MM.1S (cell line): ENCODE measurements around the gene SMAD7.
A peak's percentile ranks its signal among the peaks of the same experiment; 100 is the strongest.

Experiments
- EZH2 ChIP-seq: fragments of 300-600 bp; sonication (generic); optimal IDR thresholded peaks from 2 replicates; pipeline ENCODE3; 2017; ENCODE audit warnings: low read depth, mild to moderate bottlenecking, antibody characterized with exemption, low read length, mixed read lengths
- EZH2phosphoT487 ChIP-seq: fragments of 300-600 bp; sonication (generic); IDR thresholded peaks from 2 replicates; pipeline ENCODE4 v1.6.1; 2018; ENCODE audit warnings: antibody characterized with exemption, low read length
- TF ChIP-seq, protein P1 (sequence below): fragments of 300-600 bp; sonication (generic); IDR thresholded peaks from 2 replicates; pipeline ENCODE4 v1.5.1; 2016; ENCODE audit warnings: antibody characterized with exemption, low read length, mixed read lengths

DNA sequence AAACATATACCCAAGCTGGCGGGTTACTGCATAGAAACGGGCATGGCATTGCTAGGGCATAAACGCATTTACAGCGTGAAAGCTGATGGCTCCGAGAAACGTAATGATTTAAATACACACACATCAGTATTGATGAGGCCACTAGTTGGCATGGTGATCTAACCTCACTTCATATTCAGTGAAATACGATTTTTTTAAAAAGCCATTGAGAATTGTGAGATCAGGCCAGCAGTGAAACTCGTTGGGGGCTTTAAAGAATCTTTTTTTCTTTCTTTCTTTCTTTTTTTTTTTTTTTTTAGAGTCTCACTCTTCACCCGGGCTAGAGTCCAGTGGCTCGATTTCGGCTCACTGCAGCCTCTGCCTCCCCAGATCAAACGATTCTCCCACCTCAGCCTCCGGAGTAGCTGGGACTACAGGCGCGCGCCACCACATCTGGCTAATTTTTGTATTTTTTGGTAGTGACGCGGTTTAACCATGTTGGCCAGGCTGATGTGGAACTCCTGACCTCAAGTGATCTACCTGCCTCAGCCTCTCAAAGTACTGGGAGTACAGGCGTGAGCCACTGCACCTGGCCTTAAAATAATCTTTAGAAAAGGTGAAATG, 2.4 kb upstream of the SMAD7 start:
- TF ChIP-seq, protein P1, sequence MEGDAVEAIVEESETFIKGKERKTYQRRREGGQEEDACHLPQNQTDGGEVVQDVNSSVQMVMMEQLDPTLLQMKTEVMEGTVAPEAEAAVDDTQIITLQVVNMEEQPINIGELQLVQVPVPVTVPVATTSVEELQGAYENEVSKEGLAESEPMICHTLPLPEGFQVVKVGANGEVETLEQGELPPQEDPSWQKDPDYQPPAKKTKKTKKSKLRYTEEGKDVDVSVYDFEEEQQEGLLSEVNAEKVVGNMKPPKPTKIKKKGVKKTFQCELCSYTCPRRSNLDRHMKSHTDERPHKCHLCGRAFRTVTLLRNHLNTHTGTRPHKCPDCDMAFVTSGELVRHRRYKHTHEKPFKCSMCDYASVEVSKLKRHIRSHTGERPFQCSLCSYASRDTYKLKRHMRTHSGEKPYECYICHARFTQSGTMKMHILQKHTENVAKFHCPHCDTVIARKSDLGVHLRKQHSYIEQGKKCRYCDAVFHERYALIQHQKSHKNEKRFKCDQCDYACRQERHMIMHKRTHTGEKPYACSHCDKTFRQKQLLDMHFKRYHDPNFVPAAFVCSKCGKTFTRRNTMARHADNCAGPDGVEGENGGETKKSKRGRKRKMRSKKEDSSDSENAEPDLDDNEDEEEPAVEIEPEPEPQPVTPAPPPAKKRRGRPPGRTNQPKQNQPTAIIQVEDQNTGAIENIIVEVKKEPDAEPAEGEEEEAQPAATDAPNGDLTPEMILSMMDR: 0 out of 2 replicates have a peak, but pooled peaks have one; percentile 3
- no peak for TF ChIP-seq EZH2
- no peak for TF ChIP-seq EZH2phosphoT487
